Measurements from ENCODE around the gene PLCG2.
"Not testable (repeated sequence)": the region's sequence is repeated elsewhere in the genome, so short reads cannot be mapped to it uniquely, and the experiment has no call there.

Gene PLCG2

DNA sequence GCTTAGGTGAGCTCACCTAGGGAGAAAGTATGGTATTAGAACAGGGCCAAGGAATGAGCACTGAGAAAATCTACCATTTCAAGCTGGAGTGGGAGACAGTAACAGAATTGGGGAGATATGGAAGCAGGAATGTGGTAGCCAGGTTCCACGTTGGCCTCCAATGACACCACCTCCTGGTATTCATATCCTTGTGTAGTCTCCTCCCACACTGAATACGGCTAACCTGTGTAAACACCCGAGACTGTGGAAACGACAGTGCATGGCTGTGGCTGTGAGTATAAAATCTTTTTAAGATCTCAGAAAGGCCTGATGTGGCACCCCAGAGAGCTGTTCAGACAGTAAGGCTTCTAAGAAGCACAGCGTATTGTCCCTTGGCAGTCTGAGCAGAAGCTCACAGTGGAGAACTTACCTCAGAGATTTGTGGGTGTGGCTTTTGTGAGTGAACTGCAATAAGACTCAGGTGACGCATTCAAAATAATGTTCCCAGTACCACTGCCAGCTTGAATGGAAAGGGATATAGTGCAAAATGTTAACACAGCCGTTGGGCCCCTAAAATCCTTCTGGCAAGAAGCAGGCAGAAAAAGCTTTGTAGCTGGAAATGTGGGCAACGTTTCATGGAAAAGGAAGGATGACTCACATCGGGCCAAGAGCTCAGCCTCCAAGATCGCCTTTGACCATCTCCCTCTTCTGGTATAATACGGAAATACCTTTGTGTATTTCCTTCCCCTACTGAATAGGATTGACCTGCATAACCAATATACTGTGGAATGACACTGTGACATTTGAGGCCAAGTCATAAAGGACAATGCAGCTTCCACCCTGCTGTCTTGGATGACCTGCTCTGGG, 217.8 kb downstream of the PLCG2 start:
- DNase-seq (ENCODE audit: low read depth in 2 of 2): no peak

DNA sequence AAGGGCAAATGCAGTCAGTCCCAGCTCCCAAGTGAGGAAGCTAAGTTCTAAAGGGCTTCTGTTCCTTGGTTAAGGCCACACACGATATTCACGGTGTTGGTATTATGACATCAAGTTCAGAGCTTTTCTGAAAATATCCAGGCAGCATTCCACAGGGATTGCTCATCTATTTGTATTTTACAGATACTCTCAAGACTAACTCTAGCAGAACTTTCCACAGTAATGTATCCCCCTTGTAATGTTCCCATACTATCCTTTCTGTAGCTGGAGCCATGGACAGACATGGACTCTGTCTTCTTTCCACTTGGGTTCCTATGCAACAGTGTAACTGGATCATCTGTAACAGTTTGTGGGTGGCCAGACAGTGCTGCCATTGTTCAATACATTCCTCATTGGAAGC, 218.6 kb downstream of the PLCG2 start:
- no peak for DNase-seq (ENCODE audit: low read depth in 2 of 2)

DNA sequence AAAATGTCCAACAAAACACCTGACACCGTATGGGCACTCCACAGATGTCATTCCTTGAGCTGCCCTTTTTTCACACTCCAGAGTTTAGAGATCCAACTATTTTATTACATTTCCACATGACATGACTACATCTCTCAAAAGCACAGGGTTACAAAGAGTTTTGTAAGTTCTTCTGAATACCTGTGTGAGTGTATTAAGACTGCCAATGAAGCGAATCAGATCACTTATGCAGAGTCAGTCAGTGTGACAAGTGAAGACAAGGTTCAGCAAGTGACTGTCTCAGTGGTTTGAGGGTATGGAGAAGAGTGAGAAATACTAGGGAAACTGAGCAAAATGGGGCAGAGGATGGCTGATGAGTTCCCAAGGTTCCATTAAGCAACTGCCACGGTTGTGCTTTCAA, 223.7 kb downstream of the PLCG2 start:
- DNase-seq (ENCODE audit: low read depth in 2 of 2): no peak

DNA sequence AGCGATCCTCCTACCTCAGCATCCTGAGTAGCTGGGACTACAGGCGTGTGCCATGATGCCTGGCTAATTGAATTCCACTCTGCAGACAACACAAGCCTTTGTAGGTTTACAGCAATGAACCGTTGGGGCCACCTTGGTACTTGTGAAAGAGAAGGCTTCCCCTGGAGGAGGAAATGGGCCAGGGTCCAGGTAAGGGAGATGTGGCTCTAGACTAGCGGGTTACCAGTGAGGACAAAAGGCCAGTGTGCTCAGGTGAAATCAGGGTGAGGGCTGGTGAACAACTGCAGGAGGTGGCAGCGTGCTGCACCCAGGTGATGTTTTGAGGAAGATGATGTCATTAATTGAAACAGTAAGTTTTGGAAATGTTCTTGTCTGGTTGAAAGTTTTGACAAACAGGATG, 225.5 kb downstream of the PLCG2 start:
- DNase-seq (ENCODE audit: low read depth in 2 of 2): no peak

DNA sequence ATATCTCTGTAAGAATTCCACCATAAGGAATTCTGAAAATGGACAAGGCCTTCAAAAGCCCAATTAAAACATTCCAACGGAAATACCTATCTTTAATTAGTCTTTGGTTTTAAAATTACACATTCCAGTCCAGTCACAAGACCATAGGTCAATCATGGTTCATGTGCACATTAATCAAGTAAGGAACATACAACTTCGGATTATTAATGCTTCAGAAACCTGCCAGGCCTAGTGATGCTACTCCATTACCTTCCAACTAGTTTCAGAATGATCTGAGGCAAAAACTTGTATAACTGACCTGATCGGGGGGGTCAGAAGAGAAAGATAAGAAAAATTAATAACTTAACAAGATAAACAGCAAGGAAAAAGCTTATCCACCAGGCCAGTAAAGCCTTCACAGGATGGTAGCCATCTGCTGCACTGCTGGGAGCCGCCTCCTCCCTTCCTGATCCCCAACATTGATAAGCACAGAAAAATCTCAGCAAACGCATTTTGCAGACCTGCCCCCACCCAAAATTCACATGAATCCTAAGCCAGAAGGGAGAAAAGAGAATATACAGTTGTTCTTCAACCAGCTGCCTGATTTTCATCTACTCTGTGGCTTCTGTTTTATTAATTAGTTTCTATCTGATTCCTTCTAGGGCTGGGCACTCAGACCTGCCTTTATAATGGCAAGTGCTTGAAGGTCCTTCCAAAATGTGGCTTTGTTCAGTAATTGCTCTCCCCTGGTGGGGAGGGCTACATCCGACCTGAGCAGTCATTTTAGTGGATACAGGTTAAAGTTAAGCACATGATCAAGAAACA, 226.1 kb downstream of the PLCG2 start:
- DNase-seq (ENCODE audit: low read depth in 2 of 2): no peak

DNA sequence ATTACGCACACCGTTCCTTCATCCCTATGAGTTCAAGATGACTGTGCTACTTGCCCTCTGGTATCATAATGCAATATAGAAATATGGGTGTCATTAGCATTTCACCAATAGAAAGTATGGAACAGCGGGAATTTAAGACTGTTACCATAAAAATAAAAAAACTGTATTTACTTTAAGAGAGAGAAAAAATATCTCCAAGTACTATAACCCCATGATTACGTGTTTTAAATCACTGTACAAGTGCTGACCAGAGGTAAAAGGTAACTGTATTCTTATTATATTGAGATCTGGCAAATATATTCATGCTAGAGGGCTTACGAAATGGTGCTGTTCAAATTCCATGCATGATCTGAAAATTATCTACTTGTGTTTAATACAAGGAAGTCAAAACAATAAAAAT, 226.9 kb downstream of the PLCG2 start:
- DNase-seq (ENCODE audit: low read depth in 2 of 2): no peak

DNA sequence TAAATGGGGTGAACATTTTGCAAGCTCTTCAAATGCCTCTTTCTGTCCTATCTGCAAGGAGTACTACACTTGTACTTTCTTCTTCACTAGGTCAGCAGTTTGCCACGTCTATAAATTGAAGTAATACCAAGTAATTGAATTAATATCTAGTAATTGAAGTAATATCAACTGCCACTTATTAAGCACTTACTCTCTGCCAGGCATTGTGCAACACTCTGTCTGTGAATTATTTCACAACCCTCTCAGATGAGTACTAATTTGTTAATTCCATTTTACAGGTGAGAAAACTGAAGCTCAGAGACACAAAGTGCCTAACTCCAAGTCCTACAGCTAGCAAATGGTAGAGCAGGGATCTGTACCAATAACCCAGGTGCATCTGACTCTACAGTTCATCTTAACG, 228.1 kb downstream of the PLCG2 start:
- no peak for DNase-seq (ENCODE audit: low read depth in 2 of 2)

DNA sequence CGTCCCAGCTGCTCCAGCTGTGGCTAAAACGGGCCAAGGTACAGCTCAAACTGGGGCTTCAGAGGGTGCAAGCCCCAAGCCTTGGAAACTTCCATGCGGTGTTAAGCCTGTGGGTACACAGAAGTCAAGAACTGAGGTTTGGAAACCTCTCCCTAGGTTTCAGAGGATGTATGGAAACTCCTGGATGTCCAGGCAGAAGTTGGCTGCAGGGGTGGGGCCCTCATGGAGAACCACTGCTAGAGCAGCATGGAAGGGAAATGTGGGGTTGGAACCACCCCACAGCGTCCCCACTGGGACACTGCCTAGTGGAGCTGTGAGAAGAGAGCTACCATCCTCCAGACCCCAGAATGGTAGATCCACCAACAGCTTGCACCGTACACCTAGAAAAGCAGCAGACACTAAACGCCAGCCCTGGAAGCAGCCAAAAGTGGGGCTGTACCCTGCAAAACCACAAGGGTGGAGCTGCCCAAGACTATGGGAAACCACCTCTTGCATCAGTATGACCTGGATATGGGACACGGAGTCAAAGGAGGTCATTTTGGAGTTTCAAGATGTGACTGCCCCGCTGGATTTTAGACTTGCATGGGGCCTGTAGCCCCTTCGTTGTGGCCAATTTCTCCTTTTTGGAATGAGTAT, 230.0 kb downstream of the PLCG2 start:
- DNase-seq (ENCODE audit: low read depth in 2 of 2): no peak

DNA sequence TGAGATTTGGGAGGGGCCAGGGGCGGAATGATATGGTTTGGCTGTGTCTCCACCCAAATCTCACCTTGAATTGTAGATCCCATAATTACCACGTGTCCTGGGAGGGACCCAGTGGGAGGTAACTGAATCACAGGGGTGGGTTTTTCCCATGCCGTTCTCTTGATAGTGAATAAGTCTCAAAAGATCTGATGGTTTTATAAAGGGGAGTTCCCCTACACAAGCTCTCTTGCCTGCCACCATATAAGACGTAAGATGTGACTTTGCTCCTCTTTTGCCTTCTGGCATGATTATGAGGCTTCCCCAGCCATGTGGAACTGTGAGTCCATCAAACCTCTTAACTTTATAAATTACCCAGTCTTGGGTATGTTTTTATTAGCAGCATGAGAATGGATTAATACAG, 230.7 kb downstream of the PLCG2 start:
- DNase-seq (ENCODE audit: low read depth in 2 of 2): not testable (repeated sequence)

DNA sequence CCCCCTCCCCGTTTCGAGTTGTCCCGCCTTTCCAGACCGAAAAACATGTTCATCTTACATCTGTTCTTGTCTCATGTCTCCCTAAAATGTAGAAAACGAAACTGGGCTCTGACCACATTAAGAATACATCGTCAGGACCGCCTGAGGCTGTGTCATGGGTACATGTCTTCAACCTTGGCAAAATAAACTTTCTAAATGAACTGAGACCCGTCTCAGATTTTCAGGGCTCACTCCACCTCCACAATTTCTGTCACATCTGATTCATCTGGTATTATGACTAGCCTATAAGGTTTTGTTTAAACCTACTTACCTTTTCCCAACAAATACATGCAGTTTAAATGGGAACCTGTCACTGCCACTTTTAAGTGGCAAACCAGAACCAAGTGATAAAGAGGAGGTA, 231.6 kb downstream of the PLCG2 start:
- no peak for DNase-seq (ENCODE audit: low read depth in 2 of 2)

DNA sequence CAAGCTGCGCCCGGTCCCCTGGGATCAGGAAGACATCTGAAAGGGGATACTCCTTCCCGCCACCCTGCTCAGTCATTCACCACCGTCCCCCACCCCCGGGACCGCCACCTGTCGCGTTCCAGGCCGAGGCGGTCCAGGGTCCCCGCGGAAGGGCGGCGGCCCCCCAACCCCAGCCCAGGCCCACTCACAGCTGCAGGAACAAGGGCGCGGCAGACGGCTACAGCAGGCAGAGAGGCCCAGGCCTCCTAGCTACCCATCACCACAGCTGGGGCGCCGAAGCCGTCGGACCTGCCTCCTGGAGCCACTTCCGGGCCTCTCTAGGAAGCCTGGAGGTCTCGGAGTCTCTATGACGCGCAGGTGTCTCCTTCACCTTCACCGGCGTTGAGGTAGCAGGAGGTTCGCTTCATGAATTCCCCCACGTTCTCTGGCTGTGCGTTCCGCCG, 232.1 kb downstream of the PLCG2 start, which contains the start of gene SDR42E1:
Gene SDR42E1, minus strand, starts transcription at position 272 of the 443 bp plus-strand sequence. CDS start 10,612 bp downstream, outside the sequence.
- DNase-seq (ENCODE audit: low read depth in 2 of 2): peak; percentile 48 to 57
